Ectodermal cell (in vitro differentiated cells): ENCODE data around the gene SLC5A5.
A peak's percentile ranks its signal among the peaks of the same experiment; 100 is the strongest.

Experiments used
- H3K27ac ChIP-seq: 2 replicates; pipeline ENCODE4 v1.7.0; 2013; ENCODE audit warnings: mild to moderate bottlenecking, low read depth, low read length; ENCODE audit not compliant: insufficient read depth, poor library complexity, severe bottlenecking
- H3K27me3 ChIP-seq: 2 replicates; pipeline ENCODE4 v1.7.0; 2013; ENCODE audit warnings: mild to moderate bottlenecking, low read length; ENCODE audit not compliant: insufficient read depth, control insufficient read depth, poor library complexity, severe bottlenecking
- H3K36me3 ChIP-seq: one replicate; pipeline ENCODE4 v1.7.0; 2013; ENCODE audit warnings: low read length; ENCODE audit not compliant: control insufficient read depth, insufficient read depth
- H3K4me1 ChIP-seq: one replicate; pipeline ENCODE4 v1.7.0; 2013; ENCODE audit warnings: low read length; ENCODE audit not compliant: control insufficient read depth, insufficient read depth
- H3K4me3 ChIP-seq: 2 replicates; pipeline ENCODE4 v1.7.0; 2013; ENCODE audit warnings: low read depth, low read length, control low read depth; ENCODE audit not compliant: insufficient read depth
- H3K9me3 ChIP-seq: 2 replicates; pipeline ENCODE4 v1.7.0; 2013; ENCODE audit warnings: mild to moderate bottlenecking, low read length, moderate library complexity; ENCODE audit not compliant: control insufficient read depth
- WGBS, 2 experiments: methylation state at CpG; one replicate each; pipeline ENCODE4 v1.1.7; 2013; ENCODE audit warnings: missing lambda C conversion rate in 2 of 2; 5-methylcytosine and 5-hydroxymethylcytosine counted together

The SLC5A5 gene

DNA sequence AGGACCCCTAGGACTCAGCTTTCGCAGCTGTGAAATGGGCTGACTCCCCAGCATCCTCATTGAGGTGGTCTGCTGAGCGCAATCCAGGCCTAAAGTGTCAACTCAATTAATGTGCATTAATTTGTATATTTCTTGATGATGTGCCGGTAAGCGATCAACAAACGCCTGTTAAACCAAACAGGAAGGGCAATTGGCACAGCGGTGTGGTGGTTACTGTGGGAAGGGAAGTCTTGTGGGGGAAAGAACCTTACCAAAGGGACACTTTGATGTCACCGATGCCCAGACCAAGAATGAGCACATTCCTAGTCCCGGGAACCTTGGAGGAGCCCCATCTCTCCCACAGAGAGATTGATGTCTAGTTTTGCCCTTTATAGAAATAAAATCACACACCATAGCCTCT is 25.6 kb upstream of the SLC5A5 start:
- Histone ChIP-seq H3K4me3 (no peak overlapping the region), H3K27ac (no peak overlapping the region), H3K36me3 (no peaks in the 10 kb centered on the region), H3K4me1 (peaks cover 10% of the 10 kb centered on the region), H3K9me3 (no peaks in the 10 kb centered on the region), H3K27me3 (peaks cover 32% of the 10 kb centered on the region)
- WGBS, 2 experiments: 93 to 95% methylated on average over 8 of the region's 8 CpGs

DNA sequence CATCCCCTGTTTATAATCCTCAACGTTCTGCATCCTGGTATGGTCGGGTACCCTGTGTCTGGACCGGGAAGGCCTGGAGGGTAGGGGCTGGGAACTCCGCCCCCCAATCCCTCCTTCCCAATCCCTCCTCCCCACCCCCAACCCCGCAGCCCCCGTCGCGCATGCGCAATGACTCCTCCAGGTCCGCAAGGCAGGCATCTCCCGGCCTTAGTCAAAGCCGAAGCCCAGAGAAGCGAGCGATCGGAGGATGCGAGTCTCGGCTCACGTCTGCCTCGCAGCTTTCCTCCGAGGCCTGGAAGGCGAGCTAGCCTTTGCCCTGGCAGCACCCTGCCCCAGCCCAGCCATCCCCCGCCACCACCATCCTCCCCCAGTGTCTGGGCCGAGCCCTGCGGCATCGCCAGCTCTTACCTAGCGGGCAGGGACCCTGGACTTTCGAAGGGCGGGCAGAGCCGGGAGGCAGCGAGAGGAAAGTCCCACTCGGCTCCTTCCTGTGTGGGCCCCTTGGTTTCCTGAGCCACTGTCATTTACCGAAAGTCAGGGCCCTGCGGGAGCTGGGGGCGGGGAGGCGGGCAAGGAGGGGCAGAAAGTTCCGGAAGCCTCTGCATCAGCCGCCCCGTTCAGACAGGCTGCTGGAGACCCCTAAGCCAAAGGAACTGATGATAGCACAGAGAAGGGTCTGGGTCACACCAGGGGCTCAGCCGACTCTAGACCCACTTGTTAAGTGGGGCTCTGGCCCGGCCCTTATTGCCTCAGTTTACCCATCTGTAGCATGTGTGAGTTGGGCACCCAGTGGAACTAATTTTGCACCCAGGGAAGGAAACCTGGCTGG is 24.0 kb upstream of the SLC5A5 start, which contains the start of gene JAK3:
TSS of gene JAK3 (minus strand) at position 445 of the 829 bp plus-strand sequence. CDS start 3,565 bp downstream, outside the sequence.
- H3K27ac ChIP-seq: no peak within 1 kb of the TSS
- peaks cover 18% of the 10 kb centered on the region for H3K27me3 ChIP-seq
- H3K4me1 ChIP-seq: peaks cover 5% of the 10 kb centered on the region
- H3K4me3 ChIP-seq: peak within 1 kb of the TSS; percentile 22
- no peaks in the 10 kb centered on the region for H3K9me3 ChIP-seq
- no peaks in the 10 kb centered on the region for H3K36me3 ChIP-seq
- WGBS, 2 experiments: 21% methylated on average over 40 of the region's 40 CpGs

- 90 to 91% methylated on average over 14 of the region's 14 CpGs for WGBS, 2 experiments
- Histone ChIP-seq H3K4me3 (no peak overlapping the region), H3K27ac (no peak overlapping the region), H3K36me3 (no peaks in the 10 kb centered on the region), H3K9me3 (no peaks in the 10 kb centered on the region), H3K4me1 (peaks cover 5% of the 10 kb centered on the region), H3K27me3 (peaks cover 9% of the 10 kb centered on the region)
Observed at GRCh38 chr19:17848595-17849292, 23.0 kb upstream of the SLC5A5 start.

GRCh38 chr19:17854061-17854460 is 17.7 kb upstream of the SLC5A5 start:
- H3K9me3 ChIP-seq: no peaks in the 10 kb centered on the region
- no peaks in the 10 kb centered on the region for H3K4me1 ChIP-seq
- H3K4me3 ChIP-seq: no peak overlapping the region
- 90 to 93% methylated on average over 6 of the region's 6 CpGs for WGBS, 2 experiments
- H3K36me3 ChIP-seq: no peaks in the 10 kb centered on the region
- H3K27ac ChIP-seq: no peak overlapping the region
- H3K27me3 ChIP-seq: peaks cover 5% of the 10 kb centered on the region

GRCh38 chr19:17855280-17856152 is 16.2 kb upstream of the SLC5A5 start:
- Histone ChIP-seq H3K9me3 (no peaks in the 10 kb centered on the region), H3K36me3 (no peaks in the 10 kb centered on the region), H3K4me3 (no peak overlapping the region), H3K4me1 (no peaks in the 10 kb centered on the region), H3K27ac (no peak overlapping the region), H3K27me3 (peaks cover 5% of the 10 kb centered on the region)
- 26 to 27% methylated on average over 29 of the region's 29 CpGs for WGBS, 2 experiments

GRCh38 chr19:17859533-17860330 is 12.0 kb upstream of the SLC5A5 start, which contains the start of gene RPL18A:
RPL18A (plus strand) TSS chr19:17859910; CDS start chr19:17859957, 47 bp downstream.
- 1% methylated on average over 80 of the region's 80 CpGs for WGBS, 2 experiments
- no peak within 1 kb of the TSS for H3K27ac ChIP-seq
- H3K4me1 ChIP-seq: peaks cover 8% of the 10 kb centered on the region
- H3K9me3 ChIP-seq: no peaks in the 10 kb centered on the region
- peaks cover 30% of the 10 kb centered on the region for H3K36me3 ChIP-seq
- H3K27me3 ChIP-seq: peaks cover 5% of the 10 kb centered on the region
- peak within 1 kb of the TSS; percentile 86 for H3K4me3 ChIP-seq

- H3K27me3 ChIP-seq: peaks cover under 1% of the 10 kb centered on the region
- WGBS, 2 experiments: 2% methylated on average over 22 of the region's 22 CpGs
- H3K36me3 ChIP-seq: peaks cover 31% of the 10 kb centered on the region
- H3K4me3 ChIP-seq: peak overlapping the region; percentile 86
- H3K9me3 ChIP-seq: no peaks in the 10 kb centered on the region
- H3K27ac ChIP-seq: no peak overlapping the region
- H3K4me1 ChIP-seq: peaks cover 8% of the 10 kb centered on the region
Observed at GRCh38 chr19:17860331-17860992, 11.3 kb upstream of the SLC5A5 start.

- H3K27me3 ChIP-seq: no peaks in the 10 kb centered on the region
- H3K4me1 ChIP-seq: peaks cover 8% of the 10 kb centered on the region
- peak overlapping the region; percentile 86 for H3K4me3 ChIP-seq
- no peaks in the 10 kb centered on the region for H3K9me3 ChIP-seq
- H3K27ac ChIP-seq: no peak overlapping the region
- H3K36me3 ChIP-seq: peaks cover 31% of the 10 kb centered on the region
- 64 to 70% methylated on average over 4 to 6 of the region's 7 CpGs for WGBS, 2 experiments
Observed at GRCh38 chr19:17860993-17861360, 10.8 kb upstream of the SLC5A5 start.
